Parathyroid adenoma (tissue), 2 donors: ENCODE data around the gene CES3.

Experiments
- H2AFZ ChIP-seq: fragments of 300-600 bp; sonication (generic); one replicate; pipeline ENCODE4 v1.7.0; 2017; ENCODE audit warnings: antibody characterized with exemption, mild to moderate bottlenecking
- H3K27ac ChIP-seq: fragments of 300-600 bp; sonication (generic); one replicate; pipeline ENCODE4 v1.7.0; 2017
- H3K27me3 ChIP-seq: fragments of 300-600 bp; sonication (generic); one replicate; pipeline ENCODE4 v1.7.0; 2017; ENCODE audit warnings: low read length; ENCODE audit not compliant: control insufficient read depth, insufficient read depth
- H3K36me3 ChIP-seq: fragments of 300-600 bp; sonication (generic); one replicate; pipeline ENCODE4 v1.7.0; 2017; ENCODE audit warnings: low read length; ENCODE audit not compliant: control insufficient read depth, insufficient read depth
- H3K4me1 ChIP-seq: fragments of 300-600 bp; sonication (generic); one replicate; pipeline ENCODE4 v1.7.0; 2017; ENCODE audit warnings: control low read depth
- H3K4me2 ChIP-seq: fragments of 300-600 bp; sonication (generic); one replicate; pipeline ENCODE4 v1.7.0; 2017; ENCODE audit warnings: low read length
- H3K4me3 ChIP-seq: fragments of 300-600 bp; sonication (generic); one replicate; pipeline ENCODE4 v1.7.0; 2017; ENCODE audit warnings: low read depth, low read length
- H3K79me2 ChIP-seq: fragments of 300-600 bp; sonication (generic); one replicate; pipeline ENCODE4 v1.7.0; 2017; ENCODE audit warnings: control low read depth
- H3K9ac ChIP-seq: fragments of 300-600 bp; sonication (generic); one replicate; pipeline ENCODE4 v1.7.0; 2017; ENCODE audit warnings: mild to moderate bottlenecking
- H3K9me3 ChIP-seq: fragments of 300-600 bp; sonication (generic); one replicate; pipeline ENCODE4 v1.7.0; 2017; ENCODE audit warnings: low read length; ENCODE audit not compliant: control insufficient read depth
- CTCF ChIP-seq: fragments of 300-600 bp; sonication (generic); IDR thresholded peaks from one replicate; pipeline ENCODE4 v1.7.0; 2017; ENCODE audit warnings: antibody characterized with exemption, mild to moderate bottlenecking
- donor health status: primary hyperparathyroidism.

CES3 gene

GRCh38 chr16:67006930-67007658 is 46.0 kb downstream of the CES3 start:
- H3K4me1 ChIP-seq = no peaks in the 10 kb centered on the region
- no peak overlapping the region for H3K4me3 ChIP-seq
- H3K79me2 ChIP-seq = no peaks in the 10 kb centered on the region
- no peak overlapping the region for H3K4me2 ChIP-seq
- TF ChIP-seq CTCF = no peak
- no peaks in the 10 kb centered on the region for H3K27me3 ChIP-seq
- no peak overlapping the region for H3K9ac ChIP-seq
- H2AFZ ChIP-seq = no peak overlapping the region
- H3K9me3 ChIP-seq = no peaks in the 10 kb centered on the region
- H3K36me3 ChIP-seq = no peaks in the 10 kb centered on the region
- no peak overlapping the region for H3K27ac ChIP-seq

DNA sequence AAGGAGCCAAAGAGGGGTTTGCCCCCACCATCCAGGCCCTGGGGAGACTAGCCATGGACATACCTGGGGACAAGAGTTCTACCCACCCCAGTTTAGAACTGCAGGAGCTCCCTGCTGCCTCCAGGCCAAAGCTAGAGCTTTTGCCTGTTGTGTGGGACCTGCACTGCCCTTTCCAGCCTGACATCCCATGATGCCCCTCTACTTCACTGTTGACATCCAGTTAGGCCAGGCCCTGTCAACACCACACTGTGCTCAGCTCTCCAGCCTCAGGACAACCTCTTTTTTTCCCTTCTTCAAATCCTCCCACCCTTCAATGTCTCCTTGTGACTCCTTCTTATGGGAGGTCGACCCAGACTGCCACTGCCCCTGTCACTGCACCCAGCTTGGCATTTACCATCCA is 48.1 kb downstream of the CES3 start:
- Histone ChIP-seq H3K79me2 (no peaks in the 10 kb centered on the region), H3K36me3 (no peaks in the 10 kb centered on the region), H2AFZ (no peak overlapping the region), H3K27ac (no peak overlapping the region), H3K4me2 (no peak overlapping the region), H3K4me3 (no peak overlapping the region), H3K9ac (no peak overlapping the region), H3K9me3 (no peaks in the 10 kb centered on the region), H3K4me1 (no peaks in the 10 kb centered on the region), H3K27me3 (no peaks in the 10 kb centered on the region)
- TF ChIP-seq CTCF = no peak

GRCh38 chr16:67011274-67011673 is 50.2 kb downstream of the CES3 start:
- no peaks in the 10 kb centered on the region for H3K4me1 ChIP-seq
- no peak for TF ChIP-seq CTCF
- no peak overlapping the region for H3K4me3 ChIP-seq
- no peak overlapping the region for H3K27ac ChIP-seq
- H3K27me3 ChIP-seq = no peaks in the 10 kb centered on the region
- no peak overlapping the region for H3K4me2 ChIP-seq
- H3K79me2 ChIP-seq = no peaks in the 10 kb centered on the region
- H3K36me3 ChIP-seq = no peaks in the 10 kb centered on the region
- H3K9ac ChIP-seq = no peak overlapping the region
- no peak overlapping the region for H2AFZ ChIP-seq
- no peaks in the 10 kb centered on the region for H3K9me3 ChIP-seq

DNA sequence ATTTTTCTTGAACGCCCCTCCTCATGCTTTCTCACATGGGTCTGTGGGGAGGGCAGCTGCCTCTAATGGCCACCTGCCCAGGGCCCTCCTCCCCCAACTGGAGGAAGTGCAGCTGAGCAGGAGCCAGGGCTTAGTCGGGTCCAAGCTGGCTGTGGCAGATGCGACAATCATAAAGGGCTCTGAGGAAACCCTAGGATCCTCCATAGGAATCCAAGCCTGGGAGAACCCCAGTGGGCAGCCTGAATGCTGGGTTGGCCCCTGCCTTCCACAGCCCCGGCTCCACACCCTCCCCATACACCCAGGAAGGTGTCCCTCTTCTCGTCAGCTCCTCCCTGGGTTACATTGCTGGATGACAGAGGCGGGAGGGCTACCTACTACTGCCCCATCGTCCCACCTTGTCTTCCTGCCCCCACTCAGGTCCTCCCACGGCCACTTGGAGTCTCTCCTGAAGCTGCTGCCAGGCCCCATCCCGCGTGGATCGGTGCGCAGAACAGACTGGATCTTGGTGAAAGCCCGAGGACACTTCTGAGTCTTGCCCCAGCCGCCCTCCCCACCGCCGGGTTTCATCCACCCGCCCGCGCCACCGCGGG is 52.3 kb downstream of the CES3 start:
- no peak overlapping the region for H3K27ac ChIP-seq
- peak overlapping the region; percentile 47 for H3K4me3 ChIP-seq
- H3K27me3 ChIP-seq = no peaks in the 10 kb centered on the region
- H3K79me2 ChIP-seq = no peaks in the 10 kb centered on the region
- no peak for TF ChIP-seq CTCF
- H3K4me2 ChIP-seq = peak overlapping the region; percentile 89
- peak overlapping the region; percentile 79 for H2AFZ ChIP-seq
- no peak overlapping the region for H3K9ac ChIP-seq
- H3K36me3 ChIP-seq = no peaks in the 10 kb centered on the region
- H3K4me1 ChIP-seq = peaks cover 3% of the 10 kb centered on the region
- H3K9me3 ChIP-seq = no peaks in the 10 kb centered on the region
